ENCODE results near the gene HAP1. TPM values are rescaled to one million over a fixed set of nuclear protein-coding genes. Genes with fewer than 3 reads are reported as not detected.

The HAP1 gene
- total and polyA plus RNA-seq, 2 donors (not counting 1 experiment from before 2014, with no cell fraction given) = 0.02 to 0.17 TPM

DNA sequence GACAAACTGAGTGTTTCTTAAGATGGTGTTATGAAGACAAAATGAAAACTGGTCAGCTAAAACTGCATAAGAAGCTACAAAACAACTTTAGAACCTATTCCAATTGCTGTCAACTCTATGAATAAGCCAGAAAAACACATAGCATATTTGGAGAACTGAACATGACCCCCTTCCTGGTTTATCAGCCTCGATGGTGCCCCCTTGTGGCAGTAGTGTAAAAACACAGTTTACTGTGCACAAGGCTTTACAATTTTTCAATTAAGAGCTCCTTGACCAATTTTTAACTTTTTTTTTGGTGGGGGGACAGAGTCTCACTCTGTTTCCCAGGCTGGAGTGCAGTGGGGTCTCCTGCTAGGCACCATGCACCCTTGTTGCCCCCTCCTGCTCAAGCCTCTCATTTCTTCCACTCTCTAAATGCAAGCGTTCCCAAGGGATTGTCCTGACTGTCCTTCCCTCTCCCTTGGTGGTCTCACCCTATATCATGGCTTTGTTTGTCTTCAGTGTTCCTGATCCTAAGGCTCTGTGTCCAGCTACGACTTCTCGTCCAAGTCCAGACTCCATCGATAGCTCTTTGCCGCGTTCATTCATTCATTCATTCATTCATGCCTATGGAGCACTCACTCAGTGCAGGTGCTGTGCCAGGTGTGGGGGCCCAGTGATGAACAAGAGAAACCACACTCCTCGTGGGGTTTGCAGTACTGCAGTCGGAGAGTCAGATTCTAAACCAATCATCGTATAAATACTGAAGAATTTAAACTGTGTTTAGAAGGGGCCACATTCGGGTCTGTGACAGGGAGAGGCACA, 38.3 kb downstream of the HAP1 start:
- peaks cover 3% of the 10 kb centered on the region for H4K20me1 ChIP-seq (ENCODE audit: control insufficient read depth, extremely low read depth, insufficient read depth, low read length)
- peaks cover 2% of the 10 kb centered on the region for H3K79me2 ChIP-seq (ENCODE audit: control insufficient read depth, insufficient read depth, low read length)
- peaks cover 14% of the 10 kb centered on the region for H3K36me3 ChIP-seq (ENCODE audit: control insufficient read depth, insufficient read depth, low read length)
- H3K27me3 ChIP-seq (ENCODE audit: control insufficient read depth, insufficient read depth, low read length) = no peaks in the 10 kb centered on the region
- H3K9me3 ChIP-seq (ENCODE audit: control insufficient read depth, insufficient read depth, low read depth, low read length) = no peaks in the 10 kb centered on the region
- no peak overlapping the region for H3K4me2 ChIP-seq (ENCODE audit: extremely low read depth, insufficient read depth, low read length)
- no peak overlapping the region for H3K9ac ChIP-seq (ENCODE audit: insufficient read depth, low read length)
- DNase-seq (ENCODE audit: low read depth in 2 of 2) = peak; percentile 67 to 87
- peaks cover 5% of the 10 kb centered on the region for H3K4me1 ChIP-seq (ENCODE audit: control insufficient read depth, extremely low read depth, insufficient read depth, low read length)
- TF ChIP-seq EZH2 (IDR thresholded peaks at IDR 0.05; ENCODE audit: low read length, missing control alignments) = no peak
- TF ChIP-seq, protein P1, sequence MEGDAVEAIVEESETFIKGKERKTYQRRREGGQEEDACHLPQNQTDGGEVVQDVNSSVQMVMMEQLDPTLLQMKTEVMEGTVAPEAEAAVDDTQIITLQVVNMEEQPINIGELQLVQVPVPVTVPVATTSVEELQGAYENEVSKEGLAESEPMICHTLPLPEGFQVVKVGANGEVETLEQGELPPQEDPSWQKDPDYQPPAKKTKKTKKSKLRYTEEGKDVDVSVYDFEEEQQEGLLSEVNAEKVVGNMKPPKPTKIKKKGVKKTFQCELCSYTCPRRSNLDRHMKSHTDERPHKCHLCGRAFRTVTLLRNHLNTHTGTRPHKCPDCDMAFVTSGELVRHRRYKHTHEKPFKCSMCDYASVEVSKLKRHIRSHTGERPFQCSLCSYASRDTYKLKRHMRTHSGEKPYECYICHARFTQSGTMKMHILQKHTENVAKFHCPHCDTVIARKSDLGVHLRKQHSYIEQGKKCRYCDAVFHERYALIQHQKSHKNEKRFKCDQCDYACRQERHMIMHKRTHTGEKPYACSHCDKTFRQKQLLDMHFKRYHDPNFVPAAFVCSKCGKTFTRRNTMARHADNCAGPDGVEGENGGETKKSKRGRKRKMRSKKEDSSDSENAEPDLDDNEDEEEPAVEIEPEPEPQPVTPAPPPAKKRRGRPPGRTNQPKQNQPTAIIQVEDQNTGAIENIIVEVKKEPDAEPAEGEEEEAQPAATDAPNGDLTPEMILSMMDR (conservative IDR thresholded peaks at IDR 0.05 in 1 of 2, IDR thresholded peaks at IDR 0.05 in 1 of 2; ENCODE audit: low read depth in 1 of 2, low read length in 2 of 2) = peak; percentile 81 to 83
- no peak overlapping the region for H2AFZ ChIP-seq (ENCODE audit: low read length)
- H3K27ac ChIP-seq (ENCODE audit: insufficient read depth, low read length) = no peak overlapping the region
- H3K4me3 ChIP-seq (replicated peaks in 1 of 4; ENCODE audit: control extremely low read depth in 1 of 4, insufficient read depth in 1 of 4, low read depth in 3 of 4, low read length in 4 of 4) = no peak overlapping the region

DNA sequence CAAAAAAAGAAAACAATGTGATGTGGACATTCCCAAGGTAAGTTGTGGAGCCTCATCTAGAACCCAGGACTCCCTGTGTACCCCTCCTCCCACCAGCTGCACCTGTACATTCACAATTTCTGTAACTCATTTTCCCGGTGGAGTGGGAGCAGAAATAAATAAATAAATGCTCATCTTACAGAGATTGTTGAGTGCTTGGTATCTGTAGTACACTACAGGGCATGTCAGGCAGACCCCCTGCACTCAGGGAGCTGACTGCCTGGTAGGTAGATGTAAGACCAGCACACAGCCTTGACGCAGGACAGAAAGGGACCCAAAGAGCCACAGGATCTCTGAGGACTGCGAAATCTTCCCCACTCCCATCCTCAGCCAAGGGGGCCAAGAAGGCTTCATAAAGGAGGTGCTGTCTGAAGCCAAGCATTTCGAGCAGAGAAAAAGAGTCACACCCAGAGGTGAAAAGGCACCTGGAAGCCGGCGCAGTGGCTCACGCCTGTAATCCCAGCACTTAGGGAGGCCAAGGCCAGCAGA, 39.2 kb downstream of the HAP1 start:
- peaks cover 23% of the 10 kb centered on the region for H3K36me3 ChIP-seq (ENCODE audit: control insufficient read depth, insufficient read depth, low read length)
- TF ChIP-seq, protein P1 (conservative IDR thresholded peaks at IDR 0.05 in 1 of 2, IDR thresholded peaks at IDR 0.05 in 1 of 2; ENCODE audit: low read depth in 1 of 2, low read length in 2 of 2) = no peak
- TF ChIP-seq EZH2 (IDR thresholded peaks at IDR 0.05; ENCODE audit: low read length, missing control alignments) = no peak

GRCh38 chr17:41692722-41693521, 41.5 kb downstream of the HAP1 start:
- Histone ChIP-seq H3K9ac (ENCODE audit: insufficient read depth, low read length) (no peak overlapping the region), H3K27me3 (ENCODE audit: control insufficient read depth, insufficient read depth, low read length) (no peaks in the 10 kb centered on the region), H4K20me1 (ENCODE audit: control insufficient read depth, extremely low read depth, insufficient read depth, low read length) (peaks cover 9% of the 10 kb centered on the region), H3K4me1 (ENCODE audit: control insufficient read depth, extremely low read depth, insufficient read depth, low read length) (peaks cover 11% of the 10 kb centered on the region), H3K9me3 (ENCODE audit: control insufficient read depth, insufficient read depth, low read depth, low read length) (no peaks in the 10 kb centered on the region), H3K27ac (ENCODE audit: insufficient read depth, low read length) (no peak overlapping the region), H3K4me2 (ENCODE audit: extremely low read depth, insufficient read depth, low read length) (no peak overlapping the region), H3K4me3 (replicated peaks in 1 of 4; ENCODE audit: control extremely low read depth in 1 of 4, insufficient read depth in 1 of 4, low read depth in 3 of 4, low read length in 4 of 4) (no peak overlapping the region), H3K36me3 (ENCODE audit: control insufficient read depth, insufficient read depth, low read length) (peaks cover 27% of the 10 kb centered on the region), H3K79me2 (ENCODE audit: control insufficient read depth, insufficient read depth, low read length) (peaks cover 24% of the 10 kb centered on the region), H2AFZ (ENCODE audit: low read length) (no peak overlapping the region)
- TF ChIP-seq, protein P1 (conservative IDR thresholded peaks at IDR 0.05 in 1 of 2, IDR thresholded peaks at IDR 0.05 in 1 of 2; ENCODE audit: low read depth in 1 of 2, low read length in 2 of 2) = no peak
- no peak for TF ChIP-seq EZH2 (IDR thresholded peaks at IDR 0.05; ENCODE audit: low read length, missing control alignments)
- no peak for DNase-seq (ENCODE audit: low read depth in 2 of 2)

More for the DNA sequence above, 39.2 kb downstream of the HAP1 start:
- Histone ChIP-seq H3K9me3 (ENCODE audit: control insufficient read depth, insufficient read depth, low read depth, low read length) (no peaks in the 10 kb centered on the region), H3K9ac (ENCODE audit: insufficient read depth, low read length) (no peak overlapping the region), H4K20me1 (ENCODE audit: control insufficient read depth, extremely low read depth, insufficient read depth, low read length) (peaks cover 6% of the 10 kb centered on the region), H3K79me2 (ENCODE audit: control insufficient read depth, insufficient read depth, low read length) (peaks cover 12% of the 10 kb centered on the region), H3K4me2 (ENCODE audit: extremely low read depth, insufficient read depth, low read length) (no peak overlapping the region), H3K4me1 (ENCODE audit: control insufficient read depth, extremely low read depth, insufficient read depth, low read length) (peaks cover 11% of the 10 kb centered on the region), H2AFZ (ENCODE audit: low read length) (no peak overlapping the region), H3K27me3 (ENCODE audit: control insufficient read depth, insufficient read depth, low read length) (no peaks in the 10 kb centered on the region), H3K27ac (ENCODE audit: insufficient read depth, low read length) (no peak overlapping the region), H3K4me3 (replicated peaks in 1 of 4; ENCODE audit: control extremely low read depth in 1 of 4, insufficient read depth in 1 of 4, low read depth in 3 of 4, low read length in 4 of 4) (no peak overlapping the region)
- no peak for DNase-seq (ENCODE audit: low read depth in 2 of 2)

Data from fibroblast of lung (primary cell).